Stimulated activated CD8-positive, alpha-beta memory T cell treated with anti-CD3 and anti-CD28 coated beads, Interleukin-2, amount 100 ng/mL, for 1 hour (primary cell): ENCODE results near the gene ZDHHC14.
"Not testable (repeated sequence)": the region's sequence is repeated elsewhere in the genome, so short reads cannot be mapped to it uniquely, and the experiment has no call there.

ENCODE experiments used
- DNase-seq, 2 donors: peaks; one replicate each; pipeline ENCODE4 v3.0.0-alpha.2; 2020; ENCODE audit warnings: low read depth in 2 of 2

ZDHHC14 gene

GRCh38 chr6:157551041-157551832 lies 170.2 kb downstream of the ZDHHC14 start:
- no peak for DNase-seq

GRCh38 chr6:157552081-157552747 lies 171.2 kb downstream of the ZDHHC14 start:
- DNase-seq = no peak

- DNase-seq = no peak
Observed at GRCh38 chr6:157552820-157553485, 172.0 kb downstream of the ZDHHC14 start.

GRCh38 chr6:157554747-157555146 lies 173.8 kb downstream of the ZDHHC14 start:
- no peak for DNase-seq

- DNase-seq = no peak
Observed at GRCh38 chr6:157555455-157556143, 174.6 kb downstream of the ZDHHC14 start.

GRCh38 chr6:157556144-157556645 lies 175.2 kb downstream of the ZDHHC14 start:
- DNase-seq = no peak

GRCh38 chr6:157556671-157557430 lies 175.9 kb downstream of the ZDHHC14 start:
- DNase-seq = no peak

- no peak for DNase-seq
Observed at GRCh38 chr6:157557559-157557958, 176.6 kb downstream of the ZDHHC14 start.

- no peak for DNase-seq
Observed at GRCh38 chr6:157558049-157558448, 177.1 kb downstream of the ZDHHC14 start.

- DNase-seq = no peak
Observed at GRCh38 chr6:157558487-157559200, 177.7 kb downstream of the ZDHHC14 start.

GRCh38 chr6:157559201-157559756 lies 178.3 kb downstream of the ZDHHC14 start:
- DNase-seq = no peak

GRCh38 chr6:157560063-157560462 lies 179.1 kb downstream of the ZDHHC14 start:
- DNase-seq = not testable (repeated sequence)

GRCh38 chr6:157560691-157561413 lies 179.9 kb downstream of the ZDHHC14 start:
- no peak for DNase-seq

- no peak for DNase-seq
Observed at GRCh38 chr6:157561414-157561790, 180.4 kb downstream of the ZDHHC14 start.

- DNase-seq = no peak
Observed at GRCh38 chr6:157561929-157562810, 181.2 kb downstream of the ZDHHC14 start.

- no peak for DNase-seq
Observed at GRCh38 chr6:157562997-157563396, 182.0 kb downstream of the ZDHHC14 start.

GRCh38 chr6:157563611-157564284 lies 182.8 kb downstream of the ZDHHC14 start:
- no peak for DNase-seq

GRCh38 chr6:157568702-157569101 lies 187.7 kb downstream of the ZDHHC14 start:
- no peak for DNase-seq
